SHP77 (cell line): ENCODE data around the gene CPB1.

Source experiments
- DNase-seq, 2 experiments: peaks; one replicate each; lab custom pipeline; 2025; lab: John Stamatoyannopoulos, UW

The CPB1 gene

GRCh38 chr3:148829926-148830325 is 2.3 kb downstream of the CPB1 start:
- DNase-seq = no peak

- no peak for DNase-seq
Measured at GRCh38 chr3:148833223-148833622, 5.6 kb downstream of the CPB1 start.

GRCh38 chr3:148839805-148840204 is 12.2 kb downstream of the CPB1 start:
- DNase-seq = no peak

- no peak for DNase-seq
Measured at GRCh38 chr3:148840451-148840850, 12.8 kb downstream of the CPB1 start.

- DNase-seq = no peak
Measured at GRCh38 chr3:148845756-148846395, 18.3 kb downstream of the CPB1 start.

GRCh38 chr3:148847351-148847750 is 19.7 kb downstream of the CPB1 start:
- DNase-seq = no peak

- no peak for DNase-seq
Measured at GRCh38 chr3:148848410-148848809, 20.8 kb downstream of the CPB1 start.

GRCh38 chr3:148852271-148852992 is 24.8 kb downstream of the CPB1 start:
- no peak for DNase-seq

- DNase-seq = no peak
Measured at GRCh38 chr3:148853076-148853475, 25.5 kb downstream of the CPB1 start.

GRCh38 chr3:148854061-148854460 is 26.4 kb downstream of the CPB1 start:
- no peak for DNase-seq

GRCh38 chr3:148856384-148856783 is 28.8 kb downstream of the CPB1 start:
- no peak for DNase-seq

GRCh38 chr3:148857316-148857715 is 29.7 kb downstream of the CPB1 start:
- no peak for DNase-seq

GRCh38 chr3:148861277-148861869 is 33.8 kb downstream of the CPB1 start:
- DNase-seq = peak; percentile 61 to 64

- no peak for DNase-seq
Measured at GRCh38 chr3:148863297-148863696, 35.7 kb downstream of the CPB1 start.

- no peak for DNase-seq
Measured at GRCh38 chr3:148863814-148864213, 36.2 kb downstream of the CPB1 start.

- no peak for DNase-seq
Measured at GRCh38 chr3:148865049-148865448, 37.4 kb downstream of the CPB1 start, which contains the start of gene CPA3. TSS of gene CPA3 (plus strand) at chr3:148865296. CDS start at chr3:148865308, 12 bp downstream.

- DNase-seq = no peak
Measured at GRCh38 chr3:148866261-148866660, 38.6 kb downstream of the CPB1 start.

- peak; percentile 92 to 94 for DNase-seq
Measured at GRCh38 chr3:148873270-148873927, 45.8 kb downstream of the CPB1 start.

GRCh38 chr3:148873977-148874376 is 46.4 kb downstream of the CPB1 start:
- DNase-seq = peak in 1 of 2 experiments; percentile 35

- DNase-seq = no peak
Measured at GRCh38 chr3:148878095-148878494, 50.5 kb downstream of the CPB1 start.

- DNase-seq = peak; percentile 5 to 47
Measured at GRCh38 chr3:148879256-148879655, 51.6 kb downstream of the CPB1 start.

GRCh38 chr3:148880681-148881080 is 53.1 kb downstream of the CPB1 start:
- DNase-seq = peak; percentile 37 to 45

- DNase-seq = no peak
Measured at GRCh38 chr3:148881286-148881685, 53.7 kb downstream of the CPB1 start.
